22Rv1 (cell line): ENCODE measurements around the gene SRPK2.
"Not testable (repeated sequence)": the region's sequence is repeated elsewhere in the genome, so short reads cannot be mapped to it uniquely, and the experiment has no call there.

Source experiments
- H3K27ac ChIP-seq: fragments of 450-650 bp; 2 replicates; pipeline ENCODE4 v1.5.1; 2017
- CTCF ChIP-seq: fragments of 450-650 bp; IDR thresholded peaks from 2 replicates; pipeline ENCODE4 v1.5.1; 2017; ENCODE audit warnings: mild to moderate bottlenecking
- ZFX ChIP-seq: fragments of 450-650 bp; IDR thresholded peaks from 2 replicates; pipeline ENCODE4 v1.6.1; 2017; ENCODE audit warnings: antibody characterized with exemption, borderline replicate concordance

Gene SRPK2

GRCh38 chr7:105325216-105325904 is 63.4 kb downstream of the SRPK2 start:
- TF ChIP-seq CTCF = no peak
- TF ChIP-seq ZFX = no peak
- H3K27ac ChIP-seq = no peak overlapping the region

- H3K27ac ChIP-seq = not testable (repeated sequence)
Observed at GRCh38 chr7:105324606-105325005, 64.1 kb downstream of the SRPK2 start.

- no peak overlapping the region for H3K27ac ChIP-seq
- no peak for TF ChIP-seq CTCF
Observed at GRCh38 chr7:105323366-105323765, 65.4 kb downstream of the SRPK2 start.

- no peak for TF ChIP-seq CTCF
- TF ChIP-seq ZFX = no peak
- H3K27ac ChIP-seq = no peak overlapping the region
Observed at GRCh38 chr7:105322655-105323277, 66.0 kb downstream of the SRPK2 start.

GRCh38 chr7:105321754-105322455 is 66.8 kb downstream of the SRPK2 start:
- no peak for TF ChIP-seq ZFX
- no peak for TF ChIP-seq CTCF

GRCh38 chr7:105320896-105321295 is 67.8 kb downstream of the SRPK2 start:
- TF ChIP-seq ZFX (no peak), CTCF (no peak)
- H3K27ac ChIP-seq = no peak overlapping the region

More at GRCh38 chr7:105321754-105322455, 66.8 kb downstream of the SRPK2 start:
- H3K27ac ChIP-seq = no peak overlapping the region

- TF ChIP-seq ZFX (no peak), CTCF (no peak)
- no peak overlapping the region for H3K27ac ChIP-seq
Observed at GRCh38 chr7:105319578-105319977, 69.1 kb downstream of the SRPK2 start.
